H1 (cell line): ENCODE measurements around the gene SV2C. TPM values are rescaled to one million over a fixed set of nuclear protein-coding genes. Genes with fewer than 3 reads are reported as not detected.

Source experiments
- GTF2F1 ChIP-seq: IDR thresholded peaks from 2 replicates; pipeline ENCODE4 v1.6.1; 2012; ENCODE audit warnings: low read depth, low read length, improper control_type of control experiment, borderline replicate concordance
- KDM1A ChIP-seq: fragments of 200-600, 300-600 bp; sonication (generic); IDR thresholded peaks from 2 replicates; pipeline ENCODE4 v1.7.1; 2016; ENCODE audit warnings: mild to moderate bottlenecking, low read length, borderline replicate concordance
- RXRA ChIP-seq: IDR thresholded peaks from 2 replicates; pipeline ENCODE4 v1.6.1; 2011; ENCODE audit warnings: low read depth, mild to moderate bottlenecking, low read length, moderate library complexity; ENCODE audit not compliant: insufficient read depth
- SIN3A ChIP-seq, 2 experiments: IDR thresholded peaks in 1 of 2; conservative IDR thresholded peaks in 1 of 2; 2 replicates each; pipeline ENCODE4 v1.6.1; 2011 to 2012; ENCODE audit warnings: low read length in 2 of 2, improper control_type of control experiment in 1 of 2, low read depth in 1 of 2, mild to moderate bottlenecking in 1 of 2
- SP2 ChIP-seq: IDR thresholded peaks from 2 replicates; pipeline ENCODE4 v1.6.1; 2012; ENCODE audit warnings: mild to moderate bottlenecking, low read length, inconsistent platforms
- SP4 ChIP-seq: IDR thresholded peaks from 2 replicates; pipeline ENCODE4 v1.6.1; 2012; ENCODE audit warnings: low read length, inconsistent platforms
- polyA plus RNA-seq, 7 experiments: library from polyadenylated mRNA; depleted of rRNA in 3 of 7; stranded (reverse) in 5 of 7; unstranded in 2 of 7; fragments of >200 nt in 5 of 7; fragments of 200-250 nt in 2 of 7; gene quantifications; 1 replicate in 5 of 7; 2 replicates in 1 of 7; 4 replicates in 1 of 7; pipeline versions ENCODE4 v1.2.1 to v1.2.3, GENCODE V29; 2011 to 2013; ENCODE audit warnings: missing spikeins in 2 of 7, mixed read lengths in 2 of 7
- total RNA-seq: library from RNA; stranded (reverse); fragmentation: NEBNext Ultra II Directional; extraction: Animal tissue kit (Norgen Biotek cat#: 25700); gene quantifications from 2 replicates; pipeline ENCODE4 v1.2.1, GENCODE V29; 2021
- TF ChIP-seq, protein P1 (sequence below): fragments of 300-600 bp; sonication (generic); IDR thresholded peaks from 2 replicates; pipeline ENCODE4 v1.7.1; 2012; ENCODE audit warnings: low read length, moderate library complexity, mild to moderate bottlenecking, inconsistent platforms; ENCODE audit not compliant: insufficient replicate concordance
- TF ChIP-seq, protein P2 (sequence below): IDR thresholded peaks from 2 replicates; pipeline ENCODE4 v1.6.1; 2011; ENCODE audit warnings: low read length, improper control_type of control experiment

Gene SV2C
- total and polyA plus RNA-seq, 2 of the 8 experiments (the other 6 are each of a cell fraction or from before 2014, with no cell fraction given), result 0.08 to 0.24 TPM

DNA sequence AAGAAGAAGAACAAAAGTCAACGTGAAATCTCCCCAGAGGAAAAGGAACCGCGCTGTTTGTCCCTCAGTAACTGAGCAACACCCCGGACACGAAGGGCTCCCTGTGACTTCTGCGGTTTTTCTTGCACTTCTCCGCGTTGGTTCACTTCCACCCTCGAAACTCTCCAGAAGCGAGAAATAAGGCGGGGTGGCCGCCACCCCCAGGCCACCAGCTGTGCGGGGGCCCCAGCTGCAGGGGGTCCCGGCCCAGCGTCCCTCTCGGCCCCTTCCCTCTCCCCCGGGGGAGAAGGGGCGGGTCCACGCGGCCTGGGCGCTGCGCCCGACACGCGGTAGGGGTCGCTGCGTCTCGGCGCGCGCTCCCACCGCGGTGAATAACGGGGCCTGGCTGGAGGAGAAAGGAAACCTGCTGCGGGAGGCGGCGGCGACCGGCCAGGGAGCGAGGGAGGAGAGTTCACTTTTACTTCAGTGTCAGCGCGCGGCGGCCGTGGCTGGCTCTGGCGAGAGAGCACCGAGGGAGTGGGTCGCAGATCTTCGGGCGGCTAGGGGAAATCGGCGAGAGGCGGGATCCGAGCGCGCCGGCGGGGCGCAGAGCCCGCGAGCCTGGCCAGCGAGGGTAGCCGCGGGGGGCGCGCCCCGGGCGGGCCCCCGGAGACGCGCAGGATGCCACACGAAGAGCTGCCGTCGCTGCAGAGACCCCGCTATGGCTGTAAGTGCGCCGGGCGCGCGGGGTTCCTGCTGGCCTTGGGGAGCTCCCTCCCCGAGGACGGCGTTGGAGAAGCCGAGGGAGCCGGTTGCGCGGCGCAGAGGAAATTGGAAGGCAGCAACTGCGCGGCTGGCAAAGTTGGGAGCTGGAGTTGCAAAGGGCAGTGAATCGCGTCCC lies 319.9 kb downstream of the SV2C start, which contains the start of gene IQGAP2 (continued):
- TF ChIP-seq, protein P1, sequence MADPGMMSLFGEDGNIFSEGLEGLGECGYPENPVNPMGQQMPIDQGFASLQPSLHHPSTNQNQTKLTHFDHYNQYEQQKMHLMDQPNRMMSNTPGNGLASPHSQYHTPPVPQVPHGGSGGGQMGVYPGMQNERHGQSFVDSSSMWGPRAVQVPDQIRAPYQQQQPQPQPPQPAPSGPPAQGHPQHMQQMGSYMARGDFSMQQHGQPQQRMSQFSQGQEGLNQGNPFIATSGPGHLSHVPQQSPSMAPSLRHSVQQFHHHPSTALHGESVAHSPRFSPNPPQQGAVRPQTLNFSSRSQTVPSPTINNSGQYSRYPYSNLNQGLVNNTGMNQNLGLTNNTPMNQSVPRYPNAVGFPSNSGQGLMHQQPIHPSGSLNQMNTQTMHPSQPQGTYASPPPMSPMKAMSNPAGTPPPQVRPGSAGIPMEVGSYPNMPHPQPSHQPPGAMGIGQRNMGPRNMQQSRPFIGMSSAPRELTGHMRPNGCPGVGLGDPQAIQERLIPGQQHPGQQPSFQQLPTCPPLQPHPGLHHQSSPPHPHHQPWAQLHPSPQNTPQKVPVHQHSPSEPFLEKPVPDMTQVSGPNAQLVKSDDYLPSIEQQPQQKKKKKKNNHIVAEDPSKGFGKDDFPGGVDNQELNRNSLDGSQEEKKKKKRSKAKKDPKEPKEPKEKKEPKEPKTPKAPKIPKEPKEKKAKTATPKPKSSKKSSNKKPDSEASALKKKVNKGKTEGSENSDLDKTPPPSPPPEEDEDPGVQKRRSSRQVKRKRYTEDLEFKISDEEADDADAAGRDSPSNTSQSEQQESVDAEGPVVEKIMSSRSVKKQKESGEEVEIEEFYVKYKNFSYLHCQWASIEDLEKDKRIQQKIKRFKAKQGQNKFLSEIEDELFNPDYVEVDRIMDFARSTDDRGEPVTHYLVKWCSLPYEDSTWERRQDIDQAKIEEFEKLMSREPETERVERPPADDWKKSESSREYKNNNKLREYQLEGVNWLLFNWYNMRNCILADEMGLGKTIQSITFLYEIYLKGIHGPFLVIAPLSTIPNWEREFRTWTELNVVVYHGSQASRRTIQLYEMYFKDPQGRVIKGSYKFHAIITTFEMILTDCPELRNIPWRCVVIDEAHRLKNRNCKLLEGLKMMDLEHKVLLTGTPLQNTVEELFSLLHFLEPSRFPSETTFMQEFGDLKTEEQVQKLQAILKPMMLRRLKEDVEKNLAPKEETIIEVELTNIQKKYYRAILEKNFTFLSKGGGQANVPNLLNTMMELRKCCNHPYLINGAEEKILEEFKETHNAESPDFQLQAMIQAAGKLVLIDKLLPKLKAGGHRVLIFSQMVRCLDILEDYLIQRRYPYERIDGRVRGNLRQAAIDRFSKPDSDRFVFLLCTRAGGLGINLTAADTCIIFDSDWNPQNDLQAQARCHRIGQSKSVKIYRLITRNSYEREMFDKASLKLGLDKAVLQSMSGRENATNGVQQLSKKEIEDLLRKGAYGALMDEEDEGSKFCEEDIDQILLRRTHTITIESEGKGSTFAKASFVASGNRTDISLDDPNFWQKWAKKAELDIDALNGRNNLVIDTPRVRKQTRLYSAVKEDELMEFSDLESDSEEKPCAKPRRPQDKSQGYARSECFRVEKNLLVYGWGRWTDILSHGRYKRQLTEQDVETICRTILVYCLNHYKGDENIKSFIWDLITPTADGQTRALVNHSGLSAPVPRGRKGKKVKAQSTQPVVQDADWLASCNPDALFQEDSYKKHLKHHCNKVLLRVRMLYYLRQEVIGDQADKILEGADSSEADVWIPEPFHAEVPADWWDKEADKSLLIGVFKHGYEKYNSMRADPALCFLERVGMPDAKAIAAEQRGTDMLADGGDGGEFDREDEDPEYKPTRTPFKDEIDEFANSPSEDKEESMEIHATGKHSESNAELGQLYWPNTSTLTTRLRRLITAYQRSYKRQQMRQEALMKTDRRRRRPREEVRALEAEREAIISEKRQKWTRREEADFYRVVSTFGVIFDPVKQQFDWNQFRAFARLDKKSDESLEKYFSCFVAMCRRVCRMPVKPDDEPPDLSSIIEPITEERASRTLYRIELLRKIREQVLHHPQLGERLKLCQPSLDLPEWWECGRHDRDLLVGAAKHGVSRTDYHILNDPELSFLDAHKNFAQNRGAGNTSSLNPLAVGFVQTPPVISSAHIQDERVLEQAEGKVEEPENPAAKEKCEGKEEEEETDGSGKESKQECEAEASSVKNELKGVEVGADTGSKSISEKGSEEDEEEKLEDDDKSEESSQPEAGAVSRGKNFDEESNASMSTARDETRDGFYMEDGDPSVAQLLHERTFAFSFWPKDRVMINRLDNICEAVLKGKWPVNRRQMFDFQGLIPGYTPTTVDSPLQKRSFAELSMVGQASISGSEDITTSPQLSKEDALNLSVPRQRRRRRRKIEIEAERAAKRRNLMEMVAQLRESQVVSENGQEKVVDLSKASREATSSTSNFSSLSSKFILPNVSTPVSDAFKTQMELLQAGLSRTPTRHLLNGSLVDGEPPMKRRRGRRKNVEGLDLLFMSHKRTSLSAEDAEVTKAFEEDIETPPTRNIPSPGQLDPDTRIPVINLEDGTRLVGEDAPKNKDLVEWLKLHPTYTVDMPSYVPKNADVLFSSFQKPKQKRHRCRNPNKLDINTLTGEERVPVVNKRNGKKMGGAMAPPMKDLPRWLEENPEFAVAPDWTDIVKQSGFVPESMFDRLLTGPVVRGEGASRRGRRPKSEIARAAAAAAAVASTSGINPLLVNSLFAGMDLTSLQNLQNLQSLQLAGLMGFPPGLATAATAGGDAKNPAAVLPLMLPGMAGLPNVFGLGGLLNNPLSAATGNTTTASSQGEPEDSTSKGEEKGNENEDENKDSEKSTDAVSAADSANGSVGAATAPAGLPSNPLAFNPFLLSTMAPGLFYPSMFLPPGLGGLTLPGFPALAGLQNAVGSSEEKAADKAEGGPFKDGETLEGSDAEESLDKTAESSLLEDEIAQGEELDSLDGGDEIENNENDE, result no peak
- TF ChIP-seq, protein P2, sequence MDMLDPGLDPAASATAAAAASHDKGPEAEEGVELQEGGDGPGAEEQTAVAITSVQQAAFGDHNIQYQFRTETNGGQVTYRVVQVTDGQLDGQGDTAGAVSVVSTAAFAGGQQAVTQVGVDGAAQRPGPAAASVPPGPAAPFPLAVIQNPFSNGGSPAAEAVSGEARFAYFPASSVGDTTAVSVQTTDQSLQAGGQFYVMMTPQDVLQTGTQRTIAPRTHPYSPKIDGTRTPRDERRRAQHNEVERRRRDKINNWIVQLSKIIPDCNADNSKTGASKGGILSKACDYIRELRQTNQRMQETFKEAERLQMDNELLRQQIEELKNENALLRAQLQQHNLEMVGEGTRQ, result no peak
- no peak for TF ChIP-seq SP4
- peak; percentile 82 for TF ChIP-seq KDM1A
- TF ChIP-seq SIN3A (conservative IDR thresholded peaks at IDR 0.05 in 1 of 2, IDR thresholded peaks at IDR 0.05 in 1 of 2; ENCODE audit: low read depth in 1 of 2, low read length in 2 of 2), result no peak
- no peak for TF ChIP-seq RXRA
- TF ChIP-seq GTF2F1, result no peak
- TF ChIP-seq SP2, result no peak
